Measurements from ENCODE around the gene KCNT1. TPM values are rescaled to one million over a fixed set of nuclear protein-coding genes. Genes with fewer than 3 reads are reported as not detected.

KCNT1 gene
- total RNA-seq, 1 donor from 2014 or later = not detected

GRCh38 chr9:135719472-135719871 is 17.5 kb downstream of the KCNT1 start:
- FAIRE-seq = no peak
- no peak for DNase-seq (ENCODE audit: low read depth)
- H3K4me3 ChIP-seq (ENCODE audit: low read depth, low read length) = no peak overlapping the region
- peaks cover 5% of the 10 kb centered on the region for H3K27me3 ChIP-seq (ENCODE audit: control insufficient read depth, insufficient read depth, low read length)
- TF ChIP-seq, protein P1, sequence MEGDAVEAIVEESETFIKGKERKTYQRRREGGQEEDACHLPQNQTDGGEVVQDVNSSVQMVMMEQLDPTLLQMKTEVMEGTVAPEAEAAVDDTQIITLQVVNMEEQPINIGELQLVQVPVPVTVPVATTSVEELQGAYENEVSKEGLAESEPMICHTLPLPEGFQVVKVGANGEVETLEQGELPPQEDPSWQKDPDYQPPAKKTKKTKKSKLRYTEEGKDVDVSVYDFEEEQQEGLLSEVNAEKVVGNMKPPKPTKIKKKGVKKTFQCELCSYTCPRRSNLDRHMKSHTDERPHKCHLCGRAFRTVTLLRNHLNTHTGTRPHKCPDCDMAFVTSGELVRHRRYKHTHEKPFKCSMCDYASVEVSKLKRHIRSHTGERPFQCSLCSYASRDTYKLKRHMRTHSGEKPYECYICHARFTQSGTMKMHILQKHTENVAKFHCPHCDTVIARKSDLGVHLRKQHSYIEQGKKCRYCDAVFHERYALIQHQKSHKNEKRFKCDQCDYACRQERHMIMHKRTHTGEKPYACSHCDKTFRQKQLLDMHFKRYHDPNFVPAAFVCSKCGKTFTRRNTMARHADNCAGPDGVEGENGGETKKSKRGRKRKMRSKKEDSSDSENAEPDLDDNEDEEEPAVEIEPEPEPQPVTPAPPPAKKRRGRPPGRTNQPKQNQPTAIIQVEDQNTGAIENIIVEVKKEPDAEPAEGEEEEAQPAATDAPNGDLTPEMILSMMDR (IDR thresholded peaks at IDR 0.05; ENCODE audit: insufficient read depth, low read length, severe bottlenecking) = no peak
- no peaks in the 10 kb centered on the region for H3K36me3 ChIP-seq (ENCODE audit: control insufficient read depth, insufficient read depth, low read length)

DNA sequence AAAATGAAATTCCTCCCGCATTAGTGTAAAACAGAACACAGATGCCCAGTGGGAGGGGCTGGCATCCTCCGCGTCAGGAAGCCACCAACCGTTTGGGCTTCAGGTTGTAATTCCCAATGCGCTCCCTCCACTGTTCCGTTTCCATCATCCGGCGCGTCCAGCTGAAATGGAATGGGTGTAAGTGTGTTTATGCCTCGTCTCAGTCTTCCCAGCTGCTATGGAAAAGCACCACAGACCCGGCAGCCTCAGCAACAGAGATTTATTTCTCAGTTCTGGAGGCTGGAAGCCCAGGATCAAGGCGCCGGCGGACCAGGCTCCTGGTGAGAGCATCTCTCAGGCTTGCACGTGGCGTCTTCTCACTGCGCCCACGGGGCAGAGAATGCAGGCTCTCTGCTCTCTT is 20.4 kb downstream of the KCNT1 start:
- Histone ChIP-seq H3K36me3 (ENCODE audit: control insufficient read depth, insufficient read depth, low read length) (no peaks in the 10 kb centered on the region), H3K4me3 (ENCODE audit: low read depth, low read length) (no peak overlapping the region), H3K27me3 (ENCODE audit: control insufficient read depth, insufficient read depth, low read length) (no peaks in the 10 kb centered on the region)
- DNase-seq (ENCODE audit: low read depth) = no peak
- TF ChIP-seq, protein P1 (IDR thresholded peaks at IDR 0.05; ENCODE audit: insufficient read depth, low read length, severe bottlenecking) = no peak
- no peak for FAIRE-seq

DNA sequence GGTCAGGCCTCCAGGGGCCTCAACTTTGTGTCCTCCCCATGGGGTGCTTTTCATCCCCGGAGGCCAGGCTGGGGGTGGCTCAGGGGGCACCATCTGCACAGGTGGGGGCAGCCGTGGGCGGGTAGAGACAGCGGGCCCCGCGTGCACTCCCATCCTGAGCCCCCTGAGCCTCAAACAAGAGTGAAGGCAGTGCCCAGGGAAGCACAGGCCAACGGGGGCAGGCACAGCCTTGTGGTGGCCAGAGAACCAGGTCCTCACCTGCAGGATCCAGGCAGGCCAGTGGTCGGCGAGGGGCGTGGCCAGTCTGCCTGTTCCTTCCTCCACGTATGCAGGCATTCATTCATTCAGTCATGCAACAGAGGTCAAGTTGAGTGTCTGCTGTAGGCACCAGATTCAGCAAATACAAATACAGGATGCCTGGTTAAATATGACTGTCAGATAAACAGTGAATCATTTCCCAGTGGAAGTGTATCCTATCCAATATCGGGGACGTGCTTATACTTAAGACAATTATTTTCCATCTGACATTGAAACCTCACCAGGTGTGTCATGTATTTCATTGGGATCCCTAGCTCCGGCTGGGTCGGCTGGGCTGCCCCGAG is 22.3 kb downstream of the KCNT1 start:
- TF ChIP-seq, protein P1 (IDR thresholded peaks at IDR 0.05; ENCODE audit: insufficient read depth, low read length, severe bottlenecking) = no peak
- DNase-seq (ENCODE audit: low read depth) (peak; percentile 21), FAIRE-seq (no peak)
- Histone ChIP-seq H3K27me3 (ENCODE audit: control insufficient read depth, insufficient read depth, low read length) (no peaks in the 10 kb centered on the region), H3K4me3 (ENCODE audit: low read depth, low read length) (no peak overlapping the region), H3K36me3 (ENCODE audit: control insufficient read depth, insufficient read depth, low read length) (no peaks in the 10 kb centered on the region)

- TF ChIP-seq, protein P1 (IDR thresholded peaks at IDR 0.05; ENCODE audit: insufficient read depth, low read length, severe bottlenecking) = no peak
- H3K27me3 ChIP-seq (ENCODE audit: control insufficient read depth, insufficient read depth, low read length) = no peaks in the 10 kb centered on the region
- DNase-seq (ENCODE audit: low read depth) = no peak
- no peak overlapping the region for H3K4me3 ChIP-seq (ENCODE audit: low read depth, low read length)
- no peaks in the 10 kb centered on the region for H3K36me3 ChIP-seq (ENCODE audit: control insufficient read depth, insufficient read depth, low read length)
- no peak for FAIRE-seq
Observed at GRCh38 chr9:135726138-135726853, 24.3 kb downstream of the KCNT1 start.

DNA sequence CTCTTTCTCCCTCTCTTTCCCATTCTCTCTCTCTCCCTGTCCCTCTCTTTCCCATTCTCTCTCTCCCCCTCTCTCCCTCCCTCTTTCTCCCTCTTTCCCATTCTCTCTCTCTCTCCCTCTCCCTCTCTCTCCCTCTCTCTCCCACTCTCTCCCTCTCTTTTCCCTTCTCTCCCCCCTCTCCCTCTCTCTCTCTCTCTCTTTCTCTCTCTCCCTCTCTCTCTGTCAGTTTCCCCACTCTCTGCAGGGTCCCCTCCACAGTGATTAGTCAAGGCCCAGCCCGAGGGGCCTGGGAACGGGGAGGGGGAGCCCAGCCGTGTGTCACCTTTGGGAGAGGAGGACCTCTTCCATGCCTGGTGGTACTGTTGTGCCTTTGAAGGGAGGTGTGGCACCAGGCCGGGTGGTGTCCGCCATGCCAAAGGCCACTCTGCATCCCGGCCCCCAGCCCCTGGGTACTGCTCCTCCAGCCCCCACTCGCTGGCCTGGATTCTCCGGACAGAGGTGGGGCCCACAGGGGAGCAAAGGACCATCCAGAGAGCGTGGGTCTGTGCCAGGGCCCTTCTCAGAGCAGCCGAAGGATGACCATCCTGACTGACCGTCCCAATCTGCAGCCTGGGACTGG is 25.4 kb downstream of the KCNT1 start:
- TF ChIP-seq, protein P1 (IDR thresholded peaks at IDR 0.05; ENCODE audit: insufficient read depth, low read length, severe bottlenecking) = no peak

More for the DNA sequence above, 25.4 kb downstream of the KCNT1 start:
- DNase-seq (ENCODE audit: low read depth) (no peak), FAIRE-seq (no peak)
- Histone ChIP-seq H3K27me3 (ENCODE audit: control insufficient read depth, insufficient read depth, low read length) (no peaks in the 10 kb centered on the region), H3K36me3 (ENCODE audit: control insufficient read depth, insufficient read depth, low read length) (no peaks in the 10 kb centered on the region), H3K4me3 (ENCODE audit: low read depth, low read length) (no peak overlapping the region)

All from bronchial epithelial cell (primary cell).